Islet of Langerhans (tissue), 1 donor: ENCODE data around the gene NFAT5.
"Not testable (repeated sequence)": the region's sequence is repeated elsewhere in the genome, so short reads cannot be mapped to it uniquely, and the experiment has no call there.

ENCODE experiments used
- FAIRE-seq: peaks from one replicate; lab custom pipeline; 2011; peaks lifted over from hg19 to GRCh38; lab: Jason Lieb, UNC

NFAT5 gene

GRCh38 chr16:69555867-69556266 is 9.9 kb upstream of the NFAT5 start:
- FAIRE-seq = no peak

- no peak for FAIRE-seq
Observed at GRCh38 chr16:69559164-69559563, 6.6 kb upstream of the NFAT5 start.

GRCh38 chr16:69561367-69561766 is 4.4 kb upstream of the NFAT5 start:
- not testable (repeated sequence) for FAIRE-seq

- no peak for FAIRE-seq
Observed at GRCh38 chr16:69561901-69562300, 3.9 kb upstream of the NFAT5 start.

GRCh38 chr16:69562813-69563212 is 3.0 kb upstream of the NFAT5 start:
- no peak for FAIRE-seq

GRCh38 chr16:69563605-69564580 is 1.9 kb upstream of the NFAT5 start:
- no peak for FAIRE-seq

- no peak for FAIRE-seq
Observed at GRCh38 chr16:69564845-69565670, 708 bp upstream of the NFAT5 start.

GRCh38 chr16:69566240-69566980 is 644 bp downstream of the NFAT5 start:
- no peak for FAIRE-seq

- FAIRE-seq = no peak
Observed at GRCh38 chr16:69566981-69567680, 1.4 kb downstream of the NFAT5 start.

- no peak for FAIRE-seq
Observed at GRCh38 chr16:69568676-69569075, 2.9 kb downstream of the NFAT5 start.

- not testable (repeated sequence) for FAIRE-seq
Observed at GRCh38 chr16:69578771-69579170, 13.0 kb downstream of the NFAT5 start.

- no peak for FAIRE-seq
Observed at GRCh38 chr16:69579783-69580481, 14.2 kb downstream of the NFAT5 start.

- no peak for FAIRE-seq
Observed at GRCh38 chr16:69581297-69581696, 15.5 kb downstream of the NFAT5 start.

- not testable (repeated sequence) for FAIRE-seq
Observed at GRCh38 chr16:69584493-69584892, 18.7 kb downstream of the NFAT5 start.

- no peak for FAIRE-seq
Observed at GRCh38 chr16:69589434-69590269, 23.9 kb downstream of the NFAT5 start.

- no peak for FAIRE-seq
Observed at GRCh38 chr16:69590590-69590989, 24.8 kb downstream of the NFAT5 start.

- FAIRE-seq = peak; percentile 72
Observed at GRCh38 chr16:69593751-69594255, 28.0 kb downstream of the NFAT5 start.

- FAIRE-seq = no peak
Observed at GRCh38 chr16:69595127-69596036, 29.6 kb downstream of the NFAT5 start.

- FAIRE-seq = no peak
Observed at GRCh38 chr16:69596801-69597200, 31.0 kb downstream of the NFAT5 start.
